Astrocyte of the spinal cord (primary cell): ENCODE results near the gene DDX19B.
"Not testable (repeated sequence)": the region's sequence is repeated elsewhere in the genome, so short reads cannot be mapped to it uniquely, and the experiment has no call there.

ENCODE experiments used
- DNase-seq: peaks from one replicate; pipeline ENCODE4 v3.0.0; 2011; ENCODE audit warnings: low read depth, low spot score
- H3K4me3 ChIP-seq: 2 replicates; pipeline ENCODE4 v1.5.1; 2011; ENCODE audit warnings: low read depth, mild to moderate bottlenecking, low read length, moderate library complexity
- CTCF ChIP-seq: IDR thresholded peaks from 2 replicates; pipeline ENCODE4 v1.5.1; 2012; ENCODE audit warnings: low read depth, mild to moderate bottlenecking, low read length, inconsistent platforms
- in situ Hi-C: cut with HindIII; loops from 2 replicates; pipeline ENCODE4 v1.10.0; 2017; ENCODE audit warnings: low sequenced_read_pairs

The DDX19B gene

GRCh38 chr16:70298988-70299938 lies at the start of gene DDX19B:
TSS of gene DDX19B (plus strand) at chr16:70299186. CDS start at chr16:70299298, 112 bp downstream.
- DNase-seq, result peak; percentile 68
- H3K4me3 ChIP-seq, result peak within 1 kb of the TSS; percentile 92
- TF ChIP-seq CTCF, result no peak
- in situ Hi-C loops, result no loop called here

GRCh38 chr16:70249697-70250096 lies 49.3 kb upstream of the DDX19B start:
- DNase-seq, H3K4me3 ChIP-seq, in situ Hi-C loops: not testable (repeated sequence)

- H3K4me3 ChIP-seq, result peak overlapping the region; percentile 48
- peak; percentile 48 for DNase-seq
- peak; percentile 2 for TF ChIP-seq CTCF
- in situ Hi-C loops, result no loop called here
Measured at GRCh38 chr16:70250748-70251628, 48.0 kb upstream of the DDX19B start.

- H3K4me3 ChIP-seq, result peak within 1 kb of the TSS; percentile 48
- in situ Hi-C loops, result no loop called here
- peak; percentile 94 for DNase-seq
- TF ChIP-seq CTCF, result peak; percentile 95
Measured at GRCh38 chr16:70251629-70252354, 47.2 kb upstream of the DDX19B start, which contains the start of gene EXOSC6. TSS of gene EXOSC6 (minus strand) at chr16:70251940. CDS start at chr16:70251900, 40 bp downstream.

GRCh38 chr16:70252355-70252988 lies 46.5 kb upstream of the DDX19B start:
- DNase-seq, result no peak

More at GRCh38 chr16:70252355-70252988, 46.5 kb upstream of the DDX19B start:
- in situ Hi-C loops, result no loop called here
- no peak overlapping the region for H3K4me3 ChIP-seq
- TF ChIP-seq CTCF, result peak; percentile 60
